Epidermal melanocyte (primary cell): ENCODE measurements around the gene VRK1.

Experiments
- DNase-seq: peaks from one replicate; pipeline ENCODE4 v3.0.0; 2011; ENCODE audit warnings: low spot score; ENCODE audit not compliant: insufficient read length

VRK1 gene

GRCh38 chr14:96917442-96917963, 120.3 kb downstream of the VRK1 start:
- DNase-seq = no peak

GRCh38 chr14:96920023-96920422, 122.8 kb downstream of the VRK1 start:
- DNase-seq = peak; percentile 38

GRCh38 chr14:96920820-96921219, 123.6 kb downstream of the VRK1 start:
- DNase-seq = no peak

- DNase-seq = no peak
Measured at GRCh38 chr14:96922986-96923385, 125.8 kb downstream of the VRK1 start.

- DNase-seq = no peak
Measured at GRCh38 chr14:96925422-96925821, 128.2 kb downstream of the VRK1 start.

- DNase-seq = no peak
Measured at GRCh38 chr14:96926001-96926400, 128.8 kb downstream of the VRK1 start.

- no peak for DNase-seq
Measured at GRCh38 chr14:96928779-96929380, 131.7 kb downstream of the VRK1 start.

GRCh38 chr14:96929950-96930349, 132.8 kb downstream of the VRK1 start:
- no peak for DNase-seq

- no peak for DNase-seq
Measured at GRCh38 chr14:96930526-96930925, 133.3 kb downstream of the VRK1 start.
